ENCODE measurements around the gene CHI3L2.

The CHI3L2 gene

DNA sequence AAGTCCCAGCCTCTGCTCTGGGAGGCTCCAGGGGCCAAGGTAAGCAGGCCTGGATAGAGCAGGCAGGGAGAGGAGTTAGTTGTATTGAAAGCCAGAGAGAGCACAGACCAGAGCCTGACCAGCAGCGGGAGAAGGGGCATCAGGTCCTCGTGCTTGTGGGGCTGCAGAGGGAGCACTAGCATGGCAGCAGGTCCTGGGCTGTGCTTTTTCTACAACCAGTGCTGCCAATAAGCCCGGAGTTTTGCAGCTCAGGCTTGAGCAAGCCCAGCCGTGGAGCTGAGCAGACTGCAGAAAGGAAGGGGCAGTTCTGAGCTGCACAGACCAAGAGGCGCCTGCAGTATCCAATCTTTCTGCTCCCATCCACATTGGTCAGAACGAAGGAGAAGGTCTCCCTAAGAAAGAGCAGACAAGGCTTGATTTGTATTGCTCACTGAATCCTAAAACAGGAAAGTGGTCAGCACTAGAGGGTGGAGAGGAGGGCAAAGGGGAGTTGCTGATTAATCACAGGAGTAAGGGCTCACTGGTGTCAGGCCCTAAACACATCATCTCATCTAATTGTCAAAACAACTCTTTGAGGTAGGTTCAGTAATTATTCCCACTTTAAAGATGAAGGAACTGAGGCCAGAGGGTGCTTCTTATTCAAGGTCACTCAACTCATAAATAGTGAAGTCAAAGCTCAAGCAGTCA is 29.8 kb upstream of the CHI3L2 start:
- ChIA-PET CTCF (no interaction called here), POLR2A (ENCODE audit: low non-redundant PET) (no interaction called here)
- H3K27ac ChIP-seq = no peak overlapping the region
- no peak for DNase-seq (ENCODE audit: low spot score)
- TF ChIP-seq, protein P1, sequence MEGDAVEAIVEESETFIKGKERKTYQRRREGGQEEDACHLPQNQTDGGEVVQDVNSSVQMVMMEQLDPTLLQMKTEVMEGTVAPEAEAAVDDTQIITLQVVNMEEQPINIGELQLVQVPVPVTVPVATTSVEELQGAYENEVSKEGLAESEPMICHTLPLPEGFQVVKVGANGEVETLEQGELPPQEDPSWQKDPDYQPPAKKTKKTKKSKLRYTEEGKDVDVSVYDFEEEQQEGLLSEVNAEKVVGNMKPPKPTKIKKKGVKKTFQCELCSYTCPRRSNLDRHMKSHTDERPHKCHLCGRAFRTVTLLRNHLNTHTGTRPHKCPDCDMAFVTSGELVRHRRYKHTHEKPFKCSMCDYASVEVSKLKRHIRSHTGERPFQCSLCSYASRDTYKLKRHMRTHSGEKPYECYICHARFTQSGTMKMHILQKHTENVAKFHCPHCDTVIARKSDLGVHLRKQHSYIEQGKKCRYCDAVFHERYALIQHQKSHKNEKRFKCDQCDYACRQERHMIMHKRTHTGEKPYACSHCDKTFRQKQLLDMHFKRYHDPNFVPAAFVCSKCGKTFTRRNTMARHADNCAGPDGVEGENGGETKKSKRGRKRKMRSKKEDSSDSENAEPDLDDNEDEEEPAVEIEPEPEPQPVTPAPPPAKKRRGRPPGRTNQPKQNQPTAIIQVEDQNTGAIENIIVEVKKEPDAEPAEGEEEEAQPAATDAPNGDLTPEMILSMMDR (conservative IDR thresholded peaks at IDR 0.05; ENCODE audit: low read depth) = no peak

DNA sequence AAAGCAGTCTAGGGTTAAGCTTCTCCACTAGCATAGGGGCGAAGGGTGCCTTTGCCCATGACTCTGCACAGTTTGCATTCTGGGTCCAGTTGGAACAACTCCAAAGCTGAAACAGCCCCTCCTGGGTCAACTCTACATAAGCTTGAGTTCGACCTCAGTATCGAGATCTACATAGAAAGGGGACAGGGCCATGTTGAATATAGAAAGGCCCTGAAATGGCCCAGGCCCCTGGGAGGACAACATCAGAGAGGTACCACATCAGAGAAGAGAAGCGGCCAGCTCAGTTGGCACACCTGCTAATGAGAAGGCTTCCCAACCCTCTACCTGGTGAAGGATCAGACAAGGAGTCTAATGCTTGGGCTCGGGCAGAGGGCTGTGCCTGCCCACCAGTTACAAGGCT is 28.7 kb upstream of the CHI3L2 start:
- POLR2A ChIA-PET (ENCODE audit: low non-redundant PET) = no interaction called here
- DNase-seq (ENCODE audit: low spot score) = no peak
- H3K27ac ChIP-seq = no peak overlapping the region
- TF ChIP-seq, protein P1 (conservative IDR thresholded peaks at IDR 0.05; ENCODE audit: low read depth) = no peak
- CTCF ChIA-PET = interaction anchor here (0.6 kb wide), 1 partner anchor 28 kb away, joined by 5 read pairs; no protein-coding TSS in a partner anchor

DNA sequence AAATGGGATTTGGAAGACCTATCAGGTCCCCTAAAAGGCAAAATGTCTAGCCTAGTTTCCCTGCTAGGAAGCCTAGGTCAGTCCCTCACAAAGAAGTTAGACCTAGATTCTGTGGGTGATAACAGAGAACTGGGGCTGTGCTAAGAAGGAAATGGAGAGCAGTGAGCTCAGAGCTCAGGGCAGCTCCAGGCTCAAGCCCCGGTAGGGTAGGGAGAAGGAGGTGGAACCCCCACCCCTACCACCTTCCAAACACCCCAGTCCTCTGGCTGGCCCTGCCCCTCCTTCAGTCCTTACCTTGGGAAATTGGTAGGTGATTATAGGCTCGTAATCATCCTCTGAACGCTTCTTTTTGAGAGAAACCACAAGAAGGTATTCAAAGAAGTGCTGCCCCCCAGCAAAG is 28.2 kb upstream of the CHI3L2 start:
- TF ChIP-seq, protein P1 (conservative IDR thresholded peaks at IDR 0.05; ENCODE audit: low read depth) = no peak
- ChIA-PET POLR2A (ENCODE audit: low non-redundant PET) (no interaction called here), CTCF (interaction anchor here (0.6 kb wide), 1 partner anchor 29 kb away, joined by 5 read pairs; no protein-coding TSS in a partner anchor)
- H3K27ac ChIP-seq = no peak overlapping the region
- no peak for DNase-seq (ENCODE audit: low spot score)

DNA sequence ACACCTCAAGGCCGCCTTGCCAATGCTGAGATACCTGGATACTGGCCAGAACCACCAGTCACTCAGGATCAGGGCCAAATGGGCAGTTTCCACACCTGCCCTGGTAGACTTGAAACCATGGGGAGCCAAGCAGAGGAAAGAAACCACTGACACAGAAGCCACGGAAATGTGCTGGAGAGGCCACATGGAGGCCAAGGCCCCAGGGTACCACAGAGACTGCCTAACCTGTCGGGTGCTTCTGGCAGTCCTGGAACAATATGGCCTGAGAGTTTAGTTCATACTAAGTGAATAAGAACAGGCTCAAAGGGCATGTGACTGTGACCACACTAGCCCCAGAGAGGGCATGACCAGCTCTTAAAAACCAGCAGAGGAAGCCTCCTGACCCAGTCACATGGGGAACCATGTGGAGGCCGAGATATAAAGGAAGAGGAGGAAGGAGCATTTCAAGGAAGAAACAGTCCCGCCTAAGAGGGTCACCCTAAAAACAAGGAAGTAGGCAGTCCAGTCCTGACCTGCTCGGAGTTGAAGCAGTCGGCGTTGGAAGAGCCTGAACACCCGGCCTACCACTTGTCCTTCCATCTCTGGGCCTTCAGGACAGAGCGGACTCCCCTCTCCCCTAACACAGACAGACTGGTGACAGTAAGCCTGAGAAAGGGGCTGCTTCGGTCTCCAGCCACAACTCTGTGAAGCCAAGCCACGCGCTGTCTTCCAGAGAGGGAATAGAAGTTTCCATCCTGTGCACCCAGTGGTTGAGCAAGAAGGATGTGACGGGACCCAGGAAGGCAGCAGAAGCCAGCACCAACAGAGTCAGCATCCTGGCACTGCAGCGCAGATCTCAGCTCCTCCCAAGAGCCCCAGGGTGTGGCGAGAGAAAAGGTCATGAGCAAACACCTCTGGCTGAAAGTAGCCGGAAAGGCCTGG is 27.4 kb upstream of the CHI3L2 start, which contains the start of gene DENND2D:
DENND2D (minus strand) TSS at position 766 of the 921 bp plus-strand sequence; CDS start at position 579, 187 bp downstream.
- TF ChIP-seq, protein P1 (conservative IDR thresholded peaks at IDR 0.05; ENCODE audit: low read depth) = no peak
- DNase-seq (ENCODE audit: low spot score) = no peak
- no peak within 1 kb of the TSS; the same call in 1 of the 2 replicates for H3K27ac ChIP-seq
- ChIA-PET CTCF (no interaction called here), POLR2A (ENCODE audit: low non-redundant PET) (no interaction called here)

DNA sequence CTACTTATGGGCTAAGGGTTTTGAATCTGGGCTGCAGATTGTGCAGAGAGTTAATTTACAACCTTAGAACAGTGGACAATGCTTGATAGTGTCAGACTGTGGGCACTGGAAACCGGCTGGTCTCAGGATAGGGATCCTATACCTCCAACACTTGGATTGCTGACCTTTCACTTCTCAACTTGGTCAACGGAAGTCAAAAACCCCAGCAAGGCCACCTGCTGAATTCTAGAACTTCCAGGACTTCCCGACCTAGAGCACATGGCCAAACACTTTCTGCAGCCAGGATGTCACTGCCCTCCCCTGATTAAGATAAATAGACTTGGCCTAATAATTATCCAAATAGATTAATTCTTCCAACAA is 26.7 kb upstream of the CHI3L2 start:
- TF ChIP-seq, protein P1 (conservative IDR thresholded peaks at IDR 0.05; ENCODE audit: low read depth) = no peak
- ChIA-PET CTCF (no interaction called here), POLR2A (ENCODE audit: low non-redundant PET) (no interaction called here)
- H3K27ac ChIP-seq = no peak overlapping the region
- no peak for DNase-seq (ENCODE audit: low spot score)

DNA sequence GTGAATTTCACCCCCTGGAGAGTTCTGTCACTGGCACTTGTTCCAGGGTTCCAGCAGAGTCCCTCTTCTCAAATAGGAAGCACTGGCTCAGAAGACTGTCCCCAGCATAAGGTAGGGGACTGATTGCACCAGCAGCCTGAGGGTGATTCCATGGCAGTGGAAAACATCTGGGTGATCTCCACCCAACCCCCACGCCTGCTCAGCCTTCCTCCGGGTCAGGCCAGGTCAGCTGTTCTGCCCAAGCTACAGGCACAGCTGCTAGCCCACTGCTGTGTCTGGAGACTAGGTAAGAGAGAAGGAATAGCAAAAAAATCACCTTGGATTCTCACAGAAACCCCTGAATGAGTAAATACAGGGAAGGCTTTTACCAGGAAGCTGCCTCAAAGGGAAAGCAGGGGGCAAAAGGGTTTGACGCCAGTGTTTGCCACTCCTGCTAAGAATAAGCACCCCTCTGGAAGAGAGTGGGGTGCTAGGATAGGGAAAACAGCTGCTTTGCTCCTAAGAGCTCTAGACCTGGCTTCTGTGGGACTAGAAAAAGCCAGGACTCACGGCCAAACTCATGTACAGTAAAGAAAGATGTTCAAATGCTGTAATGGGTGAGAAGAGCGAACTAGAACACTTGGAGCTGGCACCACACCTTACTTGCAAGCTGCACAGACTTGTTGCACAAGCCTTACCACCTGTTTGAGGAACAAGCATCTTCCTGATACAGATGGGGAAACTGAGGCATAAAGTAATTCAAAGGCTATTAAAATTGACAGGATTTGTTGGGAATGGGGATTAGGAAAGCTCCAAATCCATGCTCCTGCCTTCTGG is 26.0 kb upstream of the CHI3L2 start:
- POLR2A ChIA-PET (ENCODE audit: low non-redundant PET) = no interaction called here
- TF ChIP-seq, protein P1 (conservative IDR thresholded peaks at IDR 0.05; ENCODE audit: low read depth) = no peak
- DNase-seq (ENCODE audit: low spot score) = no peak
- CTCF ChIA-PET = no interaction called here
- no peak overlapping the region for H3K27ac ChIP-seq
